ENCODE measurements around the gene PLEKHG3. TPM values are rescaled to one million over a fixed set of nuclear protein-coding genes. Genes with fewer than 3 reads are reported as not detected.

Gene PLEKHG3
- total and polyA plus RNA-seq, 4 donors, result 8.4 to 21.3 (median 14.6) TPM

DNA sequence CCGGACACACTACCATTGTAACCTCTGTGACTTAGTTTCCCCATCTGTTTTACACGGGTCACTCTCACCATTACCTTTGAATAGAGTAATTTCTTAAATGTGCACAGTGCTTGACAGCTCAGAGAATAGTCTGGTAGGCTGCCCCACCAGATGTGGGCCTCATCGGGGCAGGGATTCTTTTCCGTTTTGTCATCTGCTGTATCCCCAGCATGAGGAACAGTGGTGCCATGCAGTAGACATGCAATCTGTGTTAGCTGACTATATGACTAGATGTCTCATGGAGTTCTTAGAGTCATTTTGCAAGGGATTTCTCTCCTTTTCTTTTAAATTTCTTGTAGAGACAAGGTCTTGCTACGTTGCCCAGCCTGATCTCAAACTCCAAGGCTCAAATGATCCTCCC is 44.9 kb upstream of the PLEKHG3 start:
- no peak for DNase-seq (ENCODE audit: low spot score)
- H3K4me3 ChIP-seq (ENCODE audit: low read depth in 1 of 3, low read length in 3 of 3), result no peak overlapping the region
- no peaks in the 10 kb centered on the region for H3K27me3 ChIP-seq (ENCODE audit: control insufficient read depth in 4 of 4, insufficient read depth in 4 of 4, low read length in 3 of 4)
- H3K9me3 ChIP-seq (ENCODE audit: control insufficient read depth in 4 of 4, low read length in 3 of 4), result no peaks in the 10 kb centered on the region
- no peak overlapping the region for H3K27ac ChIP-seq (ENCODE audit: low read depth in 1 of 2, low read length in 2 of 2)
- peaks cover 2 to 13% (median 8%) of the 10 kb centered on the region in 4 donors for H3K4me1 ChIP-seq (ENCODE audit: control insufficient read depth in 4 of 4, insufficient read depth in 4 of 4, low read length in 3 of 4)
- TF ChIP-seq CTCF (IDR thresholded peaks at IDR 0.05; ENCODE audit: low read depth, low read length, missing input control), result no peak
- TF ChIP-seq ATF3 (IDR thresholded peaks at IDR 0.05), result no peak
- TF ChIP-seq MAX (IDR thresholded peaks at IDR 0.05), result no peak
- TF ChIP-seq NR2F2 (IDR thresholded peaks at IDR 0.05), result no peak
- no peak for TF ChIP-seq RAD21 (IDR thresholded peaks at IDR 0.05)
- TF ChIP-seq EGR1 (IDR thresholded peaks at IDR 0.05; ENCODE audit: low read depth in 2 of 2), result no peak
- no peak for TF ChIP-seq REST (IDR thresholded peaks at IDR 0.05)
- no peak for TF ChIP-seq YY1 (IDR thresholded peaks at IDR 0.05)
- no peak for TF ChIP-seq TAF1 (conservative IDR thresholded peaks at IDR 0.05)
- TF ChIP-seq FOXA2 (IDR thresholded peaks at IDR 0.05), result no peak
- no peak for TF ChIP-seq HNF4A (conservative IDR thresholded peaks at IDR 0.05)
- no peak for TF ChIP-seq HNF4G (IDR thresholded peaks at IDR 0.05)
- TF ChIP-seq JUND (IDR thresholded peaks at IDR 0.05), result no peak
- no peak for TF ChIP-seq RXRA (IDR thresholded peaks at IDR 0.05)
- TF ChIP-seq FOXA1 (IDR thresholded peaks at IDR 0.05), result no peak
- no peak for TF ChIP-seq GABPA (IDR thresholded peaks at IDR 0.05 in 1 of 2, conservative IDR thresholded peaks at IDR 0.05 in 1 of 2)
- H3K9ac ChIP-seq (ENCODE audit: low read depth in 1 of 2, low read length in 2 of 2), result no peak overlapping the region
- 93% methylated on average over 5 of the region's 5 CpGs for WGBS
- H3K36me3 ChIP-seq (ENCODE audit: control insufficient read depth in 4 of 4, insufficient read depth in 3 of 4, low read depth in 1 of 4, low read length in 3 of 4), result no peaks in the 10 kb centered on the region

DNA sequence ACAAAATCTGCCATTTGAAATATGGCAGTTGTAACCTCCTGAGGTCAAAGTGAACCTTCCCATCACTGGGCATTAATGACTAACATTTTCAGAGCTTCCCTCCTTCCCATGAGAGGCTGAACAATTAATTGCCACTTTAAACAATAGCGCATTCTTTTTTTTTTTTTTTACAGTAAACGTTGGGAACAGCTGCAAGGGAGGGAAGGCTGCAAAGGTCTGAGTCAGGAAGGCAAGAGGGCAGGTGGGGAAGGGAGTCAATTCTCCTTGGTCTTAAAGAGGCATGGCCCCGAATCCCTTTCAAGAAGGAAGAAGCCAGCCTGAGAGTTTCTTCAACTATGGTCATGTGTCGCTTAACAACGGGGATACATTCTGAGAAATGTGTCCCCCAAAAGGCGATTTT is 41.0 kb upstream of the PLEKHG3 start:
- no peaks in the 10 kb centered on the region for H3K27me3 ChIP-seq (ENCODE audit: control insufficient read depth in 4 of 4, insufficient read depth in 4 of 4, low read length in 3 of 4)
- no peak overlapping the region for H3K27ac ChIP-seq (ENCODE audit: low read depth in 1 of 2, low read length in 2 of 2)
- 87% methylated on average over 6 of the region's 6 CpGs for WGBS
- no peaks in the 10 kb centered on the region for H3K4me1 ChIP-seq (ENCODE audit: control insufficient read depth in 4 of 4, insufficient read depth in 4 of 4, low read length in 3 of 4)
- no peak overlapping the region for H3K9ac ChIP-seq (ENCODE audit: low read depth in 1 of 2, low read length in 2 of 2)
- DNase-seq (ENCODE audit: low spot score), result no peak
- no peaks in the 10 kb centered on the region for H3K9me3 ChIP-seq (ENCODE audit: control insufficient read depth in 4 of 4, low read length in 3 of 4)
- H3K4me3 ChIP-seq (ENCODE audit: low read depth in 1 of 3, low read length in 3 of 3), result no peak overlapping the region
- no peaks in the 10 kb centered on the region for H3K36me3 ChIP-seq (ENCODE audit: control insufficient read depth in 4 of 4, insufficient read depth in 3 of 4, low read depth in 1 of 4, low read length in 3 of 4)
- no peak for TF ChIP-seq HNF4A (conservative IDR thresholded peaks at IDR 0.05)
- no peak for TF ChIP-seq JUND (IDR thresholded peaks at IDR 0.05)
- no peak for TF ChIP-seq FOXA2 (IDR thresholded peaks at IDR 0.05)
- no peak for TF ChIP-seq TAF1 (conservative IDR thresholded peaks at IDR 0.05)
- no peak for TF ChIP-seq MAX (IDR thresholded peaks at IDR 0.05)
- TF ChIP-seq YY1 (IDR thresholded peaks at IDR 0.05), result no peak
- TF ChIP-seq NR2F2 (IDR thresholded peaks at IDR 0.05), result no peak
- TF ChIP-seq SP1 (IDR thresholded peaks at IDR 0.05), result no peak
- no peak for TF ChIP-seq EGR1 (IDR thresholded peaks at IDR 0.05; ENCODE audit: low read depth in 2 of 2)
- TF ChIP-seq ZBTB33 (IDR thresholded peaks at IDR 0.05), result no peak
- TF ChIP-seq REST (IDR thresholded peaks at IDR 0.05), result no peak
- no peak for TF ChIP-seq RAD21 (IDR thresholded peaks at IDR 0.05)
- TF ChIP-seq HNF4G (IDR thresholded peaks at IDR 0.05), result no peak

Measured in liver (tissue), 9 donors.